ENCODE data around the gene GOLGA3.

GOLGA3 gene

GRCh38 chr12:132786192-132786591 is 42.5 kb downstream of the GOLGA3 start:
- Histone ChIP-seq H3K4me1 (ENCODE audit: insufficient read depth, poor library complexity, severe bottlenecking) (no peaks in the 10 kb centered on the region), H3K9me3 (ENCODE audit: severe bottlenecking) (no peaks in the 10 kb centered on the region), H3K27ac (ENCODE audit: poor library complexity, severe bottlenecking) (no peak overlapping the region), H3K36me3 (ENCODE audit: low read depth) (peaks cover 63% of the 10 kb centered on the region), H3K4me3 (ENCODE audit: severe bottlenecking) (no peak overlapping the region), H3K27me3 (ENCODE audit: insufficient read depth, poor library complexity, severe bottlenecking) (no peaks in the 10 kb centered on the region)
- no peak for TF ChIP-seq CTCF (IDR thresholded peaks at IDR 0.05; ENCODE audit: poor library complexity, severe bottlenecking)
- DNase-seq (ENCODE audit: low spot score) (no peak), ATAC-seq (ENCODE audit: low read depth) (no peak)

GRCh38 chr12:132784580-132784979 is 44.1 kb downstream of the GOLGA3 start:
- Histone ChIP-seq H3K36me3 (ENCODE audit: low read depth) (peaks cover 63% of the 10 kb centered on the region), H3K4me1 (ENCODE audit: insufficient read depth, poor library complexity, severe bottlenecking) (no peaks in the 10 kb centered on the region), H3K27me3 (ENCODE audit: insufficient read depth, poor library complexity, severe bottlenecking) (no peaks in the 10 kb centered on the region), H3K4me3 (ENCODE audit: severe bottlenecking) (no peak overlapping the region), H3K9me3 (ENCODE audit: severe bottlenecking) (no peaks in the 10 kb centered on the region), H3K27ac (ENCODE audit: poor library complexity, severe bottlenecking) (no peak overlapping the region)
- no peak for TF ChIP-seq CTCF (IDR thresholded peaks at IDR 0.05; ENCODE audit: poor library complexity, severe bottlenecking)
- ATAC-seq (ENCODE audit: low read depth) (no peak), DNase-seq (ENCODE audit: low spot score) (no peak)

GRCh38 chr12:132783917-132784531 is 44.6 kb downstream of the GOLGA3 start:
- DNase-seq (ENCODE audit: low spot score) (no peak), ATAC-seq (ENCODE audit: low read depth) (no peak)
- Histone ChIP-seq H3K9me3 (ENCODE audit: severe bottlenecking) (no peaks in the 10 kb centered on the region), H3K4me1 (ENCODE audit: insufficient read depth, poor library complexity, severe bottlenecking) (no peaks in the 10 kb centered on the region), H3K36me3 (ENCODE audit: low read depth) (peaks cover 63% of the 10 kb centered on the region), H3K27ac (ENCODE audit: poor library complexity, severe bottlenecking) (no peak overlapping the region), H3K4me3 (ENCODE audit: severe bottlenecking) (no peak overlapping the region), H3K27me3 (ENCODE audit: insufficient read depth, poor library complexity, severe bottlenecking) (no peaks in the 10 kb centered on the region)
- TF ChIP-seq CTCF (IDR thresholded peaks at IDR 0.05; ENCODE audit: poor library complexity, severe bottlenecking), result no peak

GRCh38 chr12:132781938-132782337 is 46.7 kb downstream of the GOLGA3 start:
- peaks cover 71% of the 10 kb centered on the region for H3K36me3 ChIP-seq (ENCODE audit: low read depth)

More at GRCh38 chr12:132781938-132782337, 46.7 kb downstream of the GOLGA3 start:
- Histone ChIP-seq H3K4me1 (ENCODE audit: insufficient read depth, poor library complexity, severe bottlenecking) (no peaks in the 10 kb centered on the region), H3K4me3 (ENCODE audit: severe bottlenecking) (no peak overlapping the region), H3K27me3 (ENCODE audit: insufficient read depth, poor library complexity, severe bottlenecking) (no peaks in the 10 kb centered on the region), H3K27ac (ENCODE audit: poor library complexity, severe bottlenecking) (no peak overlapping the region), H3K9me3 (ENCODE audit: severe bottlenecking) (no peaks in the 10 kb centered on the region)
- no peak for TF ChIP-seq CTCF (IDR thresholded peaks at IDR 0.05; ENCODE audit: poor library complexity, severe bottlenecking)
- ATAC-seq (ENCODE audit: low read depth), result no peak
- no peak for DNase-seq (ENCODE audit: low spot score)

Data from RWPE2 (cell line).